NCI-H446 (cell line): ENCODE measurements around the gene ZNF438.

Source experiments
- DNase-seq, 2 experiments: peaks; one replicate each; lab custom pipeline; 2025; lab: John Stamatoyannopoulos, UW

The ZNF438 gene

DNA sequence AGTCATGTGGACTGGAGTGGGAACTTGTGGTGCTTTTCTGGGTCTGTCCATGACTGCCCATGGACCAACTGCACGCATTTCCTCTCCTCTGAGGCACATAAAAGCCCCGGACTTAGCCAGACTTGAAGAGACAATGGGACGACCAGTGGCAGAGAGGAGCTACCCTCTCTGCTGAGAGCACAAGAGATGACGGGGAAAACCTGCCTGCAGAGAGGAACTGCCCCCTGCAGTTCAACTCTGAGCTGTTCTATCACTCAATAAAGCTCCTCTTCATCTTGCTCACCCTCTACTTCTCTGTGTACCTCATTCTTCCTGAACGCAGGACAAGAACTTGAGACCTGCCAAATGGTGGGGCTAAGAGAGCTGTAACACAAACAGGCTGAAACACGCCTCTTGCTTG is 184.5 kb downstream of the ZNF438 start:
- DNase-seq, result no peak

DNA sequence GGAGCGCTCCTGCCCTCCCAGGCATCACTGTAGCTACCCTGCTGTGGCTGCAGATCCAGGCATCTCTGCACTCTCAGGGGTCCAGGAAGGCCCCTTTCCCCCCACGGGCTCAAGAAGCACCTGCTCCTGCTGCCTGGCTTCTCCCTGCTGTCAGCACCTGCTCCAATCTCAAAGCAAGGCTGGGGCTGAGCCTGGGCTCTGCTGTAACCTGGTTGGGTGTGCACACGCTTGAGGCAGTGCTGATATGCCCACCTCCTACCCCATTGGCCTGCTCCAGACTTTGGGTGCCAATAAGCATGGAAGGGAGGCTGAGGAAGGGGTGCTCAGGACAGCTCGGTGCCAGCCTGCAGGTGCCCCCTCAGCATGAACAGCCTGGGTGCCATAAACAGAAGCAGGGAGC is 185.0 kb downstream of the ZNF438 start:
- no peak for DNase-seq

DNA sequence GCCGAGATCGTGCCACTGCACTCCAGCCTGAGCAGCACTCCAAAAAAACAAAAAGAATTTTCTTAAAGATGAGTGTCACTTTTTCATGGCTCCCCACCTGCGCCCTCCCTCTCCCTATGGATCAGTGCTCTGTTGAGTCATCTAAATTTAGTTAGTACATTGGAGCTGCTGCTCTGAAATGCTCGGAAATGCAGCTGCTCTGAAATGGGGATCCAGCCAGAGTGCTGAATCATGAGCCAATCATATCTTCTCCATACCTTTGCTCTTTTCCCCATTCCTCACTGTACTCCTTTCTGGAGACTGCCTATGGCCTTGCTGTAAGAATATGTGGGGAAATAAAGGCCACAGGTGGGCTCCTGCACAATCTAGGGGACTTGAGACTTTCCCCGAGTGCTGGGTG is 188.8 kb downstream of the ZNF438 start:
- DNase-seq, result no peak

DNA sequence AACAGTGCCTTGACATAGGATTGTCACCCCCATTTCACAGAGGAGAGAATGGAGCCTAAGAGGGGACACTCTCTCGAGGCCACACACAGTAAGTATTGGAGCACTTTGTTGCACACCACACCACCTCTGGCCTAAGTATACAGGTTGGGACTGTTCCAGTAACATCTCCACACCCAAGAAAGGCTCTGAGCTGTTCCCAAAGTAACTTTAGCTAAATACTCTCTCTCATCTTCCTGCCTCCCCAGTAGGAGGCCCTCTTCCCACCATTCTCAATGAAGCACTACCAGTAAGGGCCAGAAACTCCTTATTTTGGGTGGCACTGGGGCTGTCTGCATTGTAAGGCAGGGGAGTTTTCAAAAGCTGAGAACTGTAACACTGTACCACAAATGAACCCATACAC is 189.5 kb downstream of the ZNF438 start:
- no peak for DNase-seq

DNA sequence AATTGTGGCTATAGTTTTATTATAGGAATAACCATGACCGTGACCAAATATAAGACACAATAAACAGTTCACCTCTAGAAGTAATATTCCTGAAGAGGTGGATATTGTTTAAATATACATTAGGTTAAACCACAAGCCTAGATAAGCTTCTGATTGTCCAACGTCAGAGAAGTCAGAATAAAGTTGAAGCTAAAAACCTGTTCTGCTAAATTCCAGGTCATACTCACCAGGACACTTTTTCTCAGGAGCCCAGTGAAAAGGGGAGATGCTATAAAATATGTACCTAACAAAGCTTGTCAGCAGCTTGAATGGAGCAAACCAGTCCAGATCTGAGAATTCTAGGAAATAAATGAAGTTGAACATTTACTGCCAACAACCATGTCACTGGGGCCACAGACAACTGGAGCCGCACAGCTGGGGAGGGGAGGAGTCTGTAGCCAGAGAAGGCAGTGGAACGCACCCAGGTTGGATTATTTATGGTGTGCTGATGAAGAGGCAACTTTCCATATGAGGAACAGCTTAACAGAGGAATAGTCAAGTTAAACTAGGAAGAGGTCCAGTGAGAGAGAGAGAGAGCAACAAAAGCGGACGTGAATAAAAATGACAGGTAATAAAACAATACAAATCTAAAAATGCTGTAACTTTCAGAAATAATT is 191.1 kb downstream of the ZNF438 start:
- DNase-seq, result no peak

DNA sequence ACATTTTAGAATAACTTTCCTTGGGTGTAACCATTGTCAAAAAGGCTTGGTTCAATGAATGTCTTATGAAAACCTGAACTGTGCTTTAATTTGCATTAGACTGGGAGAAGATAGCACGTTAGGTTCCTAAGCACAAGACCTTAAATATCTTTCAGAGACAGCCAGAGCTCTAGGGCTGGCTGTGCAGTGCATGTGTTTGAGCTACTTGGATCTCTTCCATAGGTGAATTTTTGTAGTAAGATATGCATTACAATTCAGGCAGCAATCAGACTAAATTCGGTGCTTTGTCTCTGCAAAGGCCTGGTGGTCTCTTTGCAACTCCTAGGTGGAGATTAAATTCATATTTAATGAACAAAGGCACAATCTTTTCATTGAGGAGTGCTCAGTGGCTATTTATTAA is 192.0 kb downstream of the ZNF438 start:
- no peak for DNase-seq

DNA sequence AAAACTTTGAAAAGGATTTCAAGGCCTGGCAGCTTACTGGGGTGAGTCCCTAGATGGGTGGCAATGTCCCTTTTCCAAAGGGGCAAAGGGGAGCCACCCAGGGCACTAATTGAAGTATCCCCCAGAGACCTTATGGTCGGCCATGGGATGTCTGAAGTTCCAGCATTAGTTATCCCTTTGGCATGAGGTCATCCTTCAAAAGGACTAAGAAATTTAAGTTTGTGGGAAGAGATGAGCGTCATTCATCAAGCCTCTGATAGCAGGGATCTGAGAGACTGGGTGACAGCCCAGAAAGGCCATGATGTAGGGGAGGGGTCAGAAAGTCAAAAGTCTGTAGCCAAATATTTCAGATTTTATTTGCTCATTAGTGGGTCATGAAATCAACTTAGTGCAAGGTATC is 195.3 kb downstream of the ZNF438 start:
- no peak for DNase-seq

DNA sequence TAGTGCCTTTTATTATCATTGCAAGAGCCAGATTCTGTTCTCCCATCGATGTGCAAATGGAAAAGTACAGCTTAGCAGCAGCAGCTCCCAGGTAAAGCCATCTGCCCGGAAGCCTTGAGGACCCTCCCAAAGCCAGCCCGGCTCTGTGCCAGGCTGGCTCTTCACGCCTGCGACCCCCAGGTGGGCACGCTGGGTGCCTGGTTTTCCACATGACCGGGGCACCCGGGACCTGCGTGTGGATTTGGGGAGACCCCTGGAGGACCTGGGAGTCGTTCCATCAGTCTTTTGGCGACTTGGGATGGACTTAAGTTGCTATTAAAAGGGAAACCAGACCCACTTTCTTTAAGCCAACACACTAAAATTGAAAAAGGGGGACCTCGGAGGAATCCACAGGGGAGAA is 196.5 kb downstream of the ZNF438 start:
- no peak for DNase-seq

DNA sequence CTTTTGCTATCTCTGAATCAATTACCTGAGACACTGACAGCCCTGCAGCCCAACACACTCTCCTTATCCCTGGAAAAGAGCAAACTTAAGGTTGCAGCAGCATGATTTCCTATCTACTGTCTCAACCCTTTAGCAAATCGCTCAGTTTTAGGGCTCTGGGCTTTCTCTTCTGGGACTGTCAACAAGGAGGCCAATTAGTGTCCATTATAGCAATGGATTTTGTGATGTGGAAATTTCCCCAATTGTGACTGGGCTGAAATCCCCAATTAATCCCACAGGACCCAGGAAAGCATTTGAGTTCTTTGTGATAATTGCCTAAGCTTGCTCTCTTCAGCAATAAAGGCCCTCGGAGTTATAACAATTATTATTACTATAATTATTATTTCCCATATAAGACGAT is 197.0 kb downstream of the ZNF438 start:
- no peak for DNase-seq

DNA sequence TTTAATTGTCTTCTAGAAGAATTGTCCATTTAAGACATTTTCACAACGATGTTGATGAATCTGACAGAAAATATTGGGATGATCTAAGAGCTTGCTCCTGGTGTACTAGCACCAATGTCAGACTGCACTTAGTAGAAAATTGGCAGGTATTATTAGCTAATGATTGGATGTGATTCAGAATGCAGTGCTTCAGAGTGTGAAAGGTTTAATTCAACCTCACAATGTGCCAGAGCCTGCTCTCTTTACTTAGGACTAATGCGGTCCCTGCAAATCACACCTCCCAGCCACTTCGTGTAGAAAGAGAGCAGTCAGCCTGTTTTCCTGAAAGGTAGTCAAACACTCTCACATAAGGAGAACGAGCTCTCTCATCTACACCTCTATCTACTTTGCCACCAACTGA is 197.5 kb downstream of the ZNF438 start:
- no peak for DNase-seq

DNA sequence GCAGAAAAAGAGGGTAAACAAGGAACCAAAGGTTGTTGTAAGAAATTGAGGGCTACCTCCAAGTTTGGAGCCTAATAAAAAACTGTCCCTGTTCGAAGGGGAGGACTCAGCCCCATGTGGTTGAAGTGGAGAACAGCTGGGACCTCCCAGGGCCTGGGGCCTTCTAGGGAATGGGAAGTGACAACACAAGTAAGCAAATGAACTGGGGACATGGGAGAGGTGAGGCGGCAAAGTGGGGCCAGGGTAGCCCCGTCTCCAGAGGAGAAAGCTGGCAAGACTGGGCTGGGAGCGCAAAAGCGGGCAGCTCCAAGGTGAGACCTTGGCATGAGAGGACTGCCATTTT is 198.1 kb downstream of the ZNF438 start:
- no peak for DNase-seq

DNA sequence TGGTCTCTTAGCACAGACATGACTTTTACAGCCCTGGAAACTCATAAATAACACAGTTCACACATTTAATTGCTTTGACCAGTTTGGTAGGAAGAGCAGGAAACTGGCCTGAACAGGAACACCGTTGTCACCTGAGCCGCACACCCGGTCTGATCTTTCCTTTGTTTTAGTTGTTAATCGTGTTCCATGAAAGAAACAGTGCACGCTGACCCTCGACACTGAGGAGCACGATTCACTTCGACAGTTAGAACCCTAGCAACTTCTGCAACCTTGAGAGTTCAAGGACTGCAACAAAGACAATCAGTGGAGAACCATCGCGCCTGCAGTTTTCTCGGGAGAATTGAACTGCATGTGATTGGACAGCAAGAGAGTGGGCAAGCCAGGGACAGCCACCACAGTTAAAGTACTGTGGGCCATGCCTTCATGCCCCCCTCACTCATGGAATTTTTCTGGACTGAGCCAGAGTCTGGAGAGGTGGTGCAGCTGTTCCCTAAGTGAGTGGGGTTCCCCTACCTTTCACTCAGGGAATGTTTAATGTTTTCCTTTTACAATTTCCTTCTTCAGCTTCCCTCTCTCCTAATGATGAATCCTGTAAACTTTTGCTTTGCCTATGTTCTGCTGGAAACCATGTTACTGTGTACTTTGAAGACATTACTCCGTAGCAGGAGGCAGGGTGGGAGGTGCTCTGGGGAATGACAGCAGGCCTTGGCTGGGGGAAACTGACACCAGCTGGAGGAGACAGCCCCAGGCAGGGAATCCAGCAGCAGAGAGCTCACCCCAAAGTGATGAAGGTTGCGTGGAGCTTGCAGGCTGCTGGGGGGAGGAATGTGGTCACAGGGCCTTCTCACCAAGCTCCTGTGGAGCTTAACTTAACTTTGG is 198.7 kb downstream of the ZNF438 start:
- DNase-seq, result no peak

DNA sequence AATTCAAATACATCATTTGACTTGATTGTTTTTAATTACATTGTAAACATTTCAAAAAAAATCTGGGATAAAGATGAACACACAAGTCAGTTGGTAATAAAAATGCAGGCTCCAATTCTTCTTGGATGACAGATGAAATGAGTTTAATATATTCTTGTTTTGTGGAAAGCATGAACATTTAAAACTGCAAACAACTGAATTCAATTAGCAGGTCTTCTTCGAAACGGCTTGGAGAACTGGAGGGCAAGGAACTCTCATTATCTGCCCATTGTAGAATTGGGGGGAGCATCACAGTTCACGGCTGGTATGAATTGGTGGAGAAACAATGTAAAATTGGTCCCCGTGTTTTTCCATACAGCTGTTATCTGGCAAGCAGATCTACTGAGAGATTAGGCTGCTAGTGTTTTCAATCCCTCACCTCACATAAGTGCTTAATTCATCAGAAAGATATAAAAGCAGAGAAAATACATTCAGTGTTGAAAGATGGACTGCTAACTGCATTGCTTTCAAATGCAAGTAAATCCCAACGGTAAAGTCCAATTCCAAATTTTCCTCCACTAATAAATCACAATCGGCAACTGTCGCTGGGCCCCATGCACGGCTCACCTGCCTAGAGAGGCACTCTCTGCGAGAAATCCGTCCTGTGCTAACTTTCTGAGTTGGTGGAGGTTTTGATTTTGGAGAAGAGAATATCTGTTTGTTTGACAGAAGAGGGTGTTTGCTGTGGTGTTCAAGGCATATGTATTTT is 199.5 kb downstream of the ZNF438 start:
- no peak for DNase-seq

DNA sequence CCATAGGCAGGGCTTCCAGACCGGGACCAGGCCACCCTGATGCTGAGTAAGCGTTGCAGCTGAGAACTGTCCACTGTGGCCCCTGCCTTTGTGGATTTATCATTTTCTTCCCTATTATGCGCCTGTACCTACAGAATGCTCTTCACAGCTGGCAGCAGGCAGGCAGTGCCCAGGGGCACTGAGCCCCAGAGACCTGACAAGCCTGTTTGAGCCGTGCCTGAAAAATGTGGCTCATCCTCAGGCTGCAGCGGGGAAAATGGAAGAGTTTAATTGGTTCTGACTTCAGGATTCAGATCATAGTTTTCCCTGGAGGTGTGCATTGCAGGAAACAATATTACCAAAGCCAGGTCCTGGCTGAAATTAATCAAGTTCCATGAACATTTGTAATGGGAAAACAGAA is 200.2 kb downstream of the ZNF438 start:
- no peak for DNase-seq

DNA sequence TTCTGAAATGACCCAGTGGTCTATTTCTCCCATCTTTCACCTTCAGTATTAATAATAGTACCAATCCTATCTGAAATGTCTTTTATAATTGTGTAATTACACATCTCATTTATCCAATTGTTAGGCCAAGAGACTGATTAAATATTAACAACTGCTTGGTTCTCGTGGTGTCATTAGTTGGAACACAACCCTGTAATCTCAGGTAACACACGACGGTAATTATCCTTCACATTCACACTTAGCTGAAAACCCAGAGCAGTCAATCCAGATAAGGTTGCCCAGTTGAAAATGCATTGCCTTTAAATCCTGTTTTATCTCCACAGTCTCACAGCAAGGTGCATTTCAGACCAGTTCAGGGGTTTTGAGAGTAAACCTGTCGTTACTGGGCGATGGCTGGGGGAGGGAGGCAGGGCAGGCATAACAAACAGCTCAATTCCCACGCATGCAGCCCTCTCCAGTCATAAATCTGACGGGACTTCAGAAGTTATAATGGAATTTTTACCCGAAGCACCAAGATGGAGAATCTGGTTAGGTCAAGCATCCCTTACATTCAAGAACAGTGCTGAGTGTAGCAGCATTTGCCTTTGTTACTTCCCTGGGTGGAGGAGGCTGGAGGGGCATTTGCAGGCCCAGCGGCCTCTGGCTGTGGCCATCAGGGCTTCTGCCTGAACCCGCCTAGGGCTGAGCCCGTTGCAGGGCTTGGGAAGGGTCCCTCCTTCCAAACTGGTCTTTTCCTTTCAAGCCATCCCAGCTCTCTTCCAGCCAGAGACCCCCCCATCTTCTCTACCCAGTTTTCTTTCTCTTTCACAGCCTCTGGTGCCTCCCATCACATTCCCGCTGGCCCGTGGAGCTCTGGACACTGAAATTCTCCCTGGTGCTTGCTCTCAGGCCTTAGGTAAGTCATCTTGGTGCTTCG is 201.1 kb downstream of the ZNF438 start:
- DNase-seq, result no peak

DNA sequence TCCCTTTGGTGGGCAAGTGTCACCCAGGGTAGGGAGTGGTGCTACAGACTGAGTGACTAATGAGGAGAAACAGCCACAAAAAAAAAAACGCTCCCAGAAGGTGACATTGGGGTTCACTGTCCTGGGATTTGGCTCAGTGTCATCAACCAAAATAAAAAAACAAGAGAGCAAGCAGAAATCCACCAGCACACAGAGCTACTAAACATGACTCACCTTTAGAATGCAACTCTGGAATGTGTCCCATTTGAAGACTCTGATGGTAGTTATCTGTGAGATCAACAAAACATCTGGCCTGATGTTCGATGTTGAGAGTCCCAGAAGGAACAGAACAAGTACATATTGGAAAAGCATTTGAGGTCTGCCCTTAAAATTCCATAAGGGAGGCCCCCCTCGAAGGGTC is 201.8 kb downstream of the ZNF438 start:
- no peak for DNase-seq

DNA sequence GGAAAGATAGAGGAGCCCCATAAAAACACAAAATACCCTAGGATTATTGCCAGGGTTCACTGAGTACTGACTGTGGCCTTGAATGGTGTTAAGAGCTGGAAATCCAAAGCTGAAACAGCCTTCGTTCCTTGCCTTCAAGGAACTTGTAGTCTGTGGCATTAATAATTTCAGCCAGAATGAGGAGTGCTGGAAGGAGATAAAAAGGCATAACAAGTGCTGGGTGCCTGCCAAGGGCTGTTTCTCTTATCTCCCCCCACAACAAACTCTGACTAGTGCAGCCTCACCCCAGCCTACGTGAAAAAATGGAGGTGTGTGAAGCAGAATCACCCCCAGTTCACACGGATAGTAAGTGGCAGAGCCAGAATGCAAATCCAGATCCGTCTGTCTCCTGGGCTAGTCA is 203.0 kb downstream of the ZNF438 start:
- DNase-seq, result no peak

DNA sequence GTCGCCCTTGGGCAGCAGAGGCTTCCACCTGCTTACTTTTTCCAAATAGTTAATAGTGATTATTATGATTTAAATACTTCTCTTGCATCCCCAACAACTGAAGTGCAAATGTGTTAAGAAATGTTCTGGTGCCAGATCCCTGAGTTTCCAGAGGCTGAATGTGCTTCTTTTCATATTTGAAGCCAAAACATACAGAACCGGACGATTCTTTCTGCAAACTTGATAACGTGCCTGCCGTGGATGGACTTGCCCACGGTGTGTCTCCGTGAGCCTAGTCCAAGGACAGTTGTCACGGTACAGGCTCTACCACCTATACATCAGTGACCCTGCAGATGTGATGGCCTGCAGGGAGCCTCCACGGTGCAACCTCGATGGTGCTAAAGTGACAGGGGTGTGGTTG is 203.5 kb downstream of the ZNF438 start:
- no peak for DNase-seq

DNA sequence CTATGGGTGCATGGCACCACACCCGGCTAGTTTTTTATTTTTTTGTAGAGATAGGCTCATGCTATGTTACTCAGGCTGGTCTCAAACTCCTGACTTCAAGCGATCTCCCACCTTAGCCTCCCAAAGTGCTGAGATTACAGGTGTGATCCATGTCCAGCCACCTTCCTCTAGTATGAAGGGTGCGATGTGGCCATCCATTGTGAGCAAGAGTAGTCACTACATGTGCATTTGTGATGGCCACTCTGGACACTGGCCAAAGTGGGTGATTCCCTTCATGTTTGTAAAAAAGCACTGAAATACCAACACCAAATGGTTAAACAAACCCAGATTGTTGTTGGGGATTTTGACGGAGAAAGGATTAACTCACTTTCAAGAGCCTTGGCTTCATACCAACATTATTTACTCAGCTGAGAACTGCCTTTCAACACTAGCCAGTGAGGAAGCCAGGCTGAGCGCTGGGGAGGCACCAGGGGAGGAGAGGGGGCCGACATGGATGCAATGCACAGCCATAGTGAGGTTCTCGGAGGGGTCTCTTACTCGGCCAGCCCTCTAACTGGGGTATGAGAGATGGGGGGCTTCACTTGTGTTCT is 204.0 kb downstream of the ZNF438 start:
- DNase-seq, result peak in 1 of 2 experiments; percentile 13

DNA sequence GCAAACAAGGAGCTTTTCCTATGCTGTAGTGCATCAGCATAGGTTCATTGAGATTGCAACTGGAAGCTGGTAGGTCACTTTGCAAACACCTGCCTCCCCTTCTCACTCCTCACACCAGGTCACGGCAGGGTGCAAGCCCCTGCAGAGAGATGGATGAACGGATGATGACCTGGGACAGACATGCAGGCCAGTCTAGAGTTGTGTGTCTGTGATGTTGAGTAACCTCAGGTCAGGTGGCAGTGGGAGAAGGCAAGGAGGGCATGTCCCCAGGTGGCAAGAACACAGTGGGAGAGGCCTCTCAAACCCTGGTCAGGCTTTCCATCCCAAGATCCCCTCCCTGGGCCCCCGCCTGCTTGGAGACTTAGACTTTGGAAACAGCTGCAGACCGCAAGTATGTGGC is 205.0 kb downstream of the ZNF438 start:
- no peak for DNase-seq

DNA sequence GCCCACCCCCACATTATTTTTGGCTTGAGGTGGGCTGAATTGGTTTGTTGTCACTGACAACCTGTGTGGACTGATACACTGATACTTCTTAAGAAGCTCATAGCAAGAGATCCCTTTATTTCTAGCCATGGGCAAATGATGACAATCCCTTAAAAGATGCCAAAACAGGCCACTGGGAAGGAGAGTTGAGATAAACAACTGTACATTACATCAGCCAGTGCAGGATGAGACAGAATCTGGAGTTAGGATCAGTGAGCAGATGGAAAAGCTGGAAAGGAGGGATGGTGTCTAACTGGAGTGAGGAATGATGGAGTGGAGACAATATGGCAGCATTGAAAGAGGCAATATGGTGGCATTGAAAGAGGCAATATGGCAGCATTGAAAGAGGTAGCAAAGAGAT is 206.2 kb downstream of the ZNF438 start:
- DNase-seq, result no peak

DNA sequence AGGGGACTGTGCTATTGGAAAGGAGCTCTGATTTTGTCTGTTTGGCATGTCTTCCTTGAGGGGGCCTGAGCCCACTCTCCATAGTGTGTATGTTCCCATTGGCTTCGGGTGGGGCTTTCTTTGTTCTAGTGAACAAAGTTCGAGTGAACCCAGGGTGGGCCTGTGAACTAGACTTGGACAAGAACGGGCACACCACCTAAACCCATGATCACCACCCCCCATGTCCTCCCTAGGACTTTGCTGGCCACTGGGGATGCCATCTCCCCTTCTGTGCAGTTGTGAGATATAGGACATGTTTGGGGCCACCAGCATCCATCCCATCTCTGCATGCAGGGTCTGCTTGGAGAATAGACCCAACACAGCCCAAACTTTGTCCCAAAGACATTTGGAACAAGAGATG is 206.6 kb downstream of the ZNF438 start:
- DNase-seq, result no peak
